A673 (cell line): ENCODE data around the gene MAGT1. TPM values are rescaled to one million over a fixed set of nuclear protein-coding genes. Genes with fewer than 3 reads are reported as not detected.

Experiments used
- BruUV-seq: library from RNA; stranded (reverse); fragments of 400-500 nt; replicated peaks from 2 replicates; lab custom pipeline; 2021; lab: Mats Ljungman, UMichigan
- CTCF ChIA-PET: fragments of 300-600 bp; sonication (Branson Sonifier 250); formaldehyde crosslinking; loops from one replicate; lab custom pipeline; 2022; ENCODE audit warnings: antibody characterized with exemption; lab: Charles Lee
- POLR2A ChIA-PET: fragments of 300-600 bp; sonication (Branson Sonifier 250); formaldehyde crosslinking; loops from one replicate; lab custom pipeline; 2022; ENCODE audit warnings: antibody characterized with exemption; ENCODE audit not compliant: low non-redundant PET; lab: Charles Lee
- DNase-seq: peaks from one replicate; pipeline ENCODE4 v3.0.0-alpha.2; 2015; ENCODE audit warnings: low spot score
- H3K27ac ChIP-seq: fragments of 200-600 bp; sonication (generic); 2 replicates; pipeline ENCODE4 v1.5.1; 2016; ENCODE audit warnings: mixed run types, low read depth, mild to moderate bottlenecking, mixed read lengths, antibody characterized with exemption, low read length; ENCODE audit not compliant: poor library complexity, severe bottlenecking
- H3K27me3 ChIP-seq: fragments of 200-600 bp; sonication (generic); replicated peaks from 2 replicates; pipeline ENCODE4 v1.6.1; 2017; ENCODE audit warnings: mixed run types, low read depth, mild to moderate bottlenecking, mixed read lengths, antibody characterized with exemption, low read length; ENCODE audit not compliant: insufficient read depth, poor library complexity
- H3K36me3 ChIP-seq: fragments of 200-600 bp; sonication (generic); 2 replicates; pipeline ENCODE4 v1.6.1; 2016; ENCODE audit warnings: mixed run types, mild to moderate bottlenecking, mixed read lengths, antibody characterized with exemption, low read length; ENCODE audit not compliant: insufficient read depth, poor library complexity, severe bottlenecking
- H3K4me1 ChIP-seq: fragments of 200-600 bp; sonication (generic); 2 replicates; pipeline ENCODE4 v1.6.1; 2017; ENCODE audit warnings: mixed run types, mild to moderate bottlenecking, mixed read lengths, antibody characterized with exemption, low read length; ENCODE audit not compliant: insufficient read depth, poor library complexity, severe bottlenecking
- H3K4me3 ChIP-seq: fragments of 200-600 bp; sonication (generic); 2 replicates; pipeline ENCODE4 v1.5.1; 2016; ENCODE audit warnings: low read depth, mixed run types, mild to moderate bottlenecking, mixed read lengths, low read length; ENCODE audit not compliant: poor library complexity, severe bottlenecking
- H3K9me3 ChIP-seq: fragments of 200-600 bp; sonication (generic); 2 replicates; pipeline ENCODE4 v1.6.1; 2016; ENCODE audit warnings: mixed run types, low read depth, mild to moderate bottlenecking, mixed read lengths, antibody characterized with exemption, low read length; ENCODE audit not compliant: poor library complexity, severe bottlenecking
- EZH2 ChIP-seq: fragments of 200-600 bp; sonication (generic); IDR thresholded peaks from 2 replicates; pipeline ENCODE4 v1.6.1; 2017; ENCODE audit warnings: borderline replicate concordance, low read depth, mild to moderate bottlenecking, mixed read lengths, antibody characterized with exemption, low read length; ENCODE audit not compliant: poor library complexity, severe bottlenecking
- intact Hi-C: fragments of 100-400 bp; cut with micrococcal nuclease; formaldehyde crosslinking; loops from one replicate; pipeline ENCODE4 v1.10.0; 2022; ENCODE audit not compliant: unreplicated experiment
- total RNA-seq: library from RNA; stranded (reverse); gene quantifications from 2 replicates; pipeline ENCODE4 v1.2.3, GENCODE V29; 2021
- TF ChIP-seq, protein P1 (sequence below): fragments of 300-800, 200-600 bp; sonication (generic); conservative IDR thresholded peaks from 2 replicates; pipeline ENCODE4 v1.5.1; 2017; ENCODE audit warnings: low read depth, mild to moderate bottlenecking, antibody characterized with exemption, low read length, moderate library complexity, mixed read lengths

MAGT1 gene
- total RNA-seq, 1 experiment from 2014 or later, result 66.8 TPM

DNA sequence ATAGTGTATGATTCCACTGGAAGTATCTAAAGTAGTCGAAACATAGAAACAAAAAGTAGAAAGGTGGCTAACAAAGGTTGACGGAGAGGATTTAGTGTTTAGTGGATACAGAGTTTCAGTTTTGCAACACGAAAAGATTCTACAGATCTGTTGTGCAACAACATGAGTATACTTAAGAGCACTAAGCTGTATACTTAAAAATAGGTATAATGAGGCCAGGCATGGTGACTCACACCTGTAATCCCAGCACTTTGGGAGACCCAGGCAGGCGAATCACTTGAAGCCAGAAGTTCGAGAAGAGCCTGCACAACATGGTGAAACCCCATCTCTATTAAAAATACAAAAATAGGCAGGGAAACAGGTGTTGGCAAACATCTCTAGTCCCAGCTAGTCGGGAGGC, 101.3 kb downstream of the MAGT1 start:
- Histone ChIP-seq H3K9me3 (no peaks in the 10 kb centered on the region), H3K4me3 (no peak overlapping the region), H3K36me3 (no peaks in the 10 kb centered on the region), H3K4me1 (no peaks in the 10 kb centered on the region), H3K27me3 (no peaks in the 10 kb centered on the region), H3K27ac (no peak overlapping the region)
- intact Hi-C loops, result no loop called here
- POLR2A ChIA-PET, result no interaction called here
- no peak for DNase-seq
- BruUV-seq, result no TSS peak
- TF ChIP-seq EZH2, result no peak
- TF ChIP-seq, protein P1, sequence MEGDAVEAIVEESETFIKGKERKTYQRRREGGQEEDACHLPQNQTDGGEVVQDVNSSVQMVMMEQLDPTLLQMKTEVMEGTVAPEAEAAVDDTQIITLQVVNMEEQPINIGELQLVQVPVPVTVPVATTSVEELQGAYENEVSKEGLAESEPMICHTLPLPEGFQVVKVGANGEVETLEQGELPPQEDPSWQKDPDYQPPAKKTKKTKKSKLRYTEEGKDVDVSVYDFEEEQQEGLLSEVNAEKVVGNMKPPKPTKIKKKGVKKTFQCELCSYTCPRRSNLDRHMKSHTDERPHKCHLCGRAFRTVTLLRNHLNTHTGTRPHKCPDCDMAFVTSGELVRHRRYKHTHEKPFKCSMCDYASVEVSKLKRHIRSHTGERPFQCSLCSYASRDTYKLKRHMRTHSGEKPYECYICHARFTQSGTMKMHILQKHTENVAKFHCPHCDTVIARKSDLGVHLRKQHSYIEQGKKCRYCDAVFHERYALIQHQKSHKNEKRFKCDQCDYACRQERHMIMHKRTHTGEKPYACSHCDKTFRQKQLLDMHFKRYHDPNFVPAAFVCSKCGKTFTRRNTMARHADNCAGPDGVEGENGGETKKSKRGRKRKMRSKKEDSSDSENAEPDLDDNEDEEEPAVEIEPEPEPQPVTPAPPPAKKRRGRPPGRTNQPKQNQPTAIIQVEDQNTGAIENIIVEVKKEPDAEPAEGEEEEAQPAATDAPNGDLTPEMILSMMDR, result no peak
- CTCF ChIA-PET, result no interaction called here

DNA sequence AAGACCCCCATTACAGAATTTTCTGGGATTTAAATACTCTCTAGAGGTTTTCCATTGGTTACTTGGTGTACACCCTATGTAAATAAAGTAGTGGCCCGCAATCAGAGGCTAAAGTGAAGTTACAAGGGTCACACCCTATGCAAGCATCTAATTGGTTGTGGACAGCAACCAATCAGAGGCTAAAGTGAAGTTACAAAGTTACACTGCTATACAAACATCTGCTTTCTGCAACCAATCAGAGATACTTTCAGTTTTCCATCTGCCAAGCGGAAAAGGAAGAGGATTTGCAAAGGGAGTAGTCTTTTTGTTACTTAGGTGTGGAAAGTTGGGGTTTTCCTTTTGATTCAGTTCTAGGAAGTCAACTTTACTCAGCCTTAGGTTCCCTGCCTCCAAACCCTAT, 107.2 kb downstream of the MAGT1 start:
- DNase-seq, result peak; percentile 44
- H3K4me1 ChIP-seq, result no peaks in the 10 kb centered on the region
- H3K27me3 ChIP-seq, result no peaks in the 10 kb centered on the region
- no peak overlapping the region for H3K27ac ChIP-seq
- ChIA-PET CTCF (no interaction called here), POLR2A (no interaction called here)
- no peaks in the 10 kb centered on the region for H3K36me3 ChIP-seq
- no TSS peak for BruUV-seq
- no peak for TF ChIP-seq EZH2
- TF ChIP-seq, protein P1, result no peak
- no peaks in the 10 kb centered on the region for H3K9me3 ChIP-seq
- no peak overlapping the region for H3K4me3 ChIP-seq
- intact Hi-C loops, result loop anchor here (10.0 kb wide), 1 partner anchor 107 kb away; the partner anchor contains the start of genes COX7B and MAGT1

DNA sequence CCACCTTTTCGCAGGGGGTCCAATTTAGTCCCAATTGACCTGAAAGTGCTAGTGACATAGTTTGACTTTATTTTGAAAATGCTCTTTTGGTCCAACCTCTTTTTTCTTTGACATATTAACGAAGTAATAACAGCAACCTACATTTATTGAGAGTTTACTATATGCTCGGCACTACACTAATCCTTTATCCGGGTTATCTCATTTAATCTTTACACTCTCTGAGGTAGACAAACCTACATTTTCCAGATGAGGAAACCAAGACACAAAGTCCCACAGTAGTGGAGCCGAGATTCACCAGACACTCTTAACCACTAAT, 108.9 kb downstream of the MAGT1 start:
- CTCF ChIA-PET, result no interaction called here
- intact Hi-C loops, result loop anchor here (10.0 kb wide), 1 partner anchor 108 kb away; the partner anchor contains the start of genes COX7B and MAGT1
- Histone ChIP-seq H3K9me3 (no peaks in the 10 kb centered on the region), H3K27me3 (no peaks in the 10 kb centered on the region), H3K27ac (peak overlapping the region; percentile 98), H3K36me3 (no peaks in the 10 kb centered on the region), H3K4me1 (no peaks in the 10 kb centered on the region), H3K4me3 (peak overlapping the region; percentile 75)
- TF ChIP-seq EZH2, result no peak
- TF ChIP-seq, protein P1, result no peak
- no TSS peak for BruUV-seq
- POLR2A ChIA-PET, result no interaction called here
- no peak for DNase-seq
